Testis (tissue), 3 donors: ENCODE results near the gene EFNB3. TPM values are rescaled to one million over a fixed set of nuclear protein-coding genes. Genes with fewer than 3 reads are reported as not detected.

Experiments used
- DNase-seq: peaks from one replicate; pipeline ENCODE4 v3.0.0-alpha.2; 2019
- H3K27ac ChIP-seq, 2 donors: fragments of 200-600 bp; sonication (generic); one replicate each; pipeline ENCODE4 v1.5.1; 2019
- H3K27me3 ChIP-seq: fragments of 200-600 bp; sonication (generic); one replicate; pipeline ENCODE4 v1.5.1; 2019
- H3K36me3 ChIP-seq: fragments of 200-600 bp; sonication (generic); one replicate; pipeline ENCODE4 v1.5.1; 2017; ENCODE audit warnings: low read depth; ENCODE audit errors: missing control alignments
- H3K4me1 ChIP-seq: fragments of 200-600 bp; sonication (generic); one replicate; pipeline ENCODE4 v1.5.1; 2019
- H3K4me3 ChIP-seq, 2 donors: fragments of 200-600 bp; sonication (generic); one replicate each; pipeline ENCODE4 v1.5.1; 2017 to 2019
- H3K9me3 ChIP-seq: fragments of 200-600 bp; sonication (generic); one replicate; pipeline ENCODE4 v1.5.1; 2017
- CTCF ChIP-seq, 3 experiments: fragments of 450-650 bp in 2 of 3; fragments of 200-600 bp in 1 of 3; sonication (generic) in 1 of 3; IDR thresholded peaks; one replicate each; pipeline ENCODE4 v1.5.1; 2016 to 2019; ENCODE audit warnings: antibody characterized with exemption in 3 of 3, mild to moderate bottlenecking in 2 of 3, moderate library complexity in 1 of 3
- POLR2A ChIP-seq: fragments of 450-650 bp; IDR thresholded peaks from one replicate; pipeline ENCODE4 v1.6.1; 2017; ENCODE audit warnings: antibody characterized with exemption, mild to moderate bottlenecking, moderate library complexity
- WGBS, 2 donors: methylation state at CpG; one replicate each; pipeline ENCODE4 v1.1.5; 2018; 5-methylcytosine and 5-hydroxymethylcytosine counted together
- intact Hi-C: fragments of 100-400 bp; cut with DNase I; formaldehyde crosslinking; loops from one replicate; pipeline ENCODE4 v1.15.1; 2023; ENCODE audit warnings: low total_unique reads
- polyA plus RNA-seq: library from polyadenylated mRNA; stranded (reverse); fragments of 350-450 nt; fragmentation: Illumina TruSeq; extraction: RNeasy Lipid Tissue Mini Kit (QIAGEN cat#74804); gene quantifications from one replicate; pipeline ENCODE4 v1.2.3, GENCODE V29; 2014; ENCODE audit warnings: low read depth, low replicate concordance; ENCODE audit not compliant: insufficient read depth
- total RNA-seq, 2 donors: library from RNA; depleted of rRNA; stranded (reverse); fragments of >200 nt; gene quantifications; one replicate each; pipeline ENCODE4 v1.2.3, GENCODE V29; 2016

The EFNB3 gene
- total and polyA plus RNA-seq, 3 donors from 2014 or later = 0.93 to 3.5 (median 2.0) TPM

GRCh38 chr17:7668482-7668881 is 36.5 kb upstream of the EFNB3 start:
- TF ChIP-seq CTCF (IDR thresholded peaks at IDR 0.05) (no peak), POLR2A (no peak)
- Histone ChIP-seq H3K36me3 (no peaks in the 10 kb centered on the region), H3K27ac (no peak overlapping the region), H3K9me3 (no peaks in the 10 kb centered on the region), H3K4me1 (no peaks in the 10 kb centered on the region), H3K4me3 (no peak overlapping the region), H3K27me3 (no peaks in the 10 kb centered on the region)
- 89 to 92% methylated on average over 7 of the region's 7 CpGs for WGBS, 2 donors
- intact Hi-C loops = no loop called here
- DNase-seq = no peak

GRCh38 chr17:7673239-7673638 is 31.8 kb upstream of the EFNB3 start:
- no peak for DNase-seq
- H3K36me3 ChIP-seq = no peaks in the 10 kb centered on the region
- TF ChIP-seq POLR2A (no peak), CTCF (IDR thresholded peaks at IDR 0.05) (peak in 1 of 3 experiments; percentile 25)

GRCh38 chr17:7674934-7675333 is 30.1 kb upstream of the EFNB3 start:
- DNase-seq = no peak
- no peak overlapping the region for H3K27ac ChIP-seq
- no peaks in the 10 kb centered on the region for H3K36me3 ChIP-seq
- no peak overlapping the region for H3K4me3 ChIP-seq
- H3K4me1 ChIP-seq = no peaks in the 10 kb centered on the region
- H3K9me3 ChIP-seq = no peaks in the 10 kb centered on the region
- intact Hi-C loops = no loop called here
- TF ChIP-seq CTCF (IDR thresholded peaks at IDR 0.05) = no peak
- no peak for TF ChIP-seq POLR2A
- 86 to 88% methylated on average over 14 of the region's 14 CpGs for WGBS, 2 donors
- H3K27me3 ChIP-seq = no peaks in the 10 kb centered on the region

More at GRCh38 chr17:7673239-7673638, 31.8 kb upstream of the EFNB3 start:
- intact Hi-C loops = no loop called here
- H3K9me3 ChIP-seq = no peaks in the 10 kb centered on the region
- no peaks in the 10 kb centered on the region for H3K4me1 ChIP-seq
- H3K27me3 ChIP-seq = no peaks in the 10 kb centered on the region
- H3K4me3 ChIP-seq = no peak overlapping the region
- 93 to 96% methylated on average over 2 of the region's 2 CpGs for WGBS, 2 donors
- H3K27ac ChIP-seq = no peak overlapping the region

DNA sequence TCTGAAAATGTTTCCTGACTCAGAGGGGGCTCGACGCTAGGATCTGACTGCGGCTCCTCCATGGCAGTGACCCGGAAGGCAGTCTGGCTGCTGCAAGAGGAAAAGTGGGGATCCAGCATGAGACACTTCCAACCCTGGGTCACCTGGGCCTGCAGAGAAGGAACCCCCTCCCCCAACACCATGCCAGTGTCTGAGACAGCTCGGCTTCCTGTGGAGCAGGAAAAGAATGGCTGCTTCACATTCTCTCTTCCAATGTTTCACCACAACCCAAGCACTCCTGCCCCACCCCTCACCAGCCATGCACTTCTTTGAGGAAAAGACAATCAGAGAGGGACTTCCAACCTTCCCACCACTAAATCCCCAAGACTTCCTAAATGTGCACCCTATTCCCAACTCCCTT is 28.5 kb upstream of the EFNB3 start:
- H3K4me3 ChIP-seq = no peak overlapping the region
- 91% methylated on average over 5 of the region's 5 CpGs for WGBS, 2 donors
- H3K27me3 ChIP-seq = no peaks in the 10 kb centered on the region
- H3K9me3 ChIP-seq = no peaks in the 10 kb centered on the region
- DNase-seq = no peak
- H3K4me1 ChIP-seq = no peaks in the 10 kb centered on the region
- no peaks in the 10 kb centered on the region for H3K36me3 ChIP-seq
- no peak for TF ChIP-seq CTCF (IDR thresholded peaks at IDR 0.05)
- no peak for TF ChIP-seq POLR2A
- intact Hi-C loops = no loop called here
- H3K27ac ChIP-seq = no peak overlapping the region

GRCh38 chr17:7677388-7678067 is 27.5 kb upstream of the EFNB3 start:
- Histone ChIP-seq H3K4me3 (no peak overlapping the region), H3K27ac (no peak overlapping the region), H3K36me3 (no peaks in the 10 kb centered on the region), H3K9me3 (no peaks in the 10 kb centered on the region), H3K27me3 (no peaks in the 10 kb centered on the region), H3K4me1 (no peaks in the 10 kb centered on the region)
- 78 to 80% methylated on average over 10 of the region's 10 CpGs for WGBS, 2 donors
- intact Hi-C loops = no loop called here
- DNase-seq = no peak
- no peak for TF ChIP-seq CTCF (IDR thresholded peaks at IDR 0.05)
- no peak for TF ChIP-seq POLR2A
